HL-60 (cell line): Measurements from ENCODE around the gene DCAF10.

Experiments
- CTCF ChIP-seq: IDR thresholded peaks from one replicate; pipeline ENCODE4 v1.5.1; 2011; ENCODE audit warnings: low read length, control low read depth, inconsistent platforms; ENCODE audit not compliant: insufficient read depth
- POLR2AphosphoS5 ChIP-seq: IDR thresholded peaks from 2 replicates; pipeline ENCODE4 v1.6.1; 2012; ENCODE audit warnings: low read depth
- REST ChIP-seq: IDR thresholded peaks from 2 replicates; pipeline ENCODE4 v1.6.1; 2012; ENCODE audit warnings: low read depth; ENCODE audit not compliant: insufficient replicate concordance
- SPI1 ChIP-seq: IDR thresholded peaks from 2 replicates; pipeline ENCODE4 v1.6.1; 2012; ENCODE audit warnings: low read depth, mild to moderate bottlenecking, borderline replicate concordance

- TF ChIP-seq CTCF (no peak), POLR2AphosphoS5 (no peak), REST (no peak), SPI1 (no peak)
Observed at GRCh38 chr9:37840560-37841194, 40.1 kb downstream of the DCAF10 start.
